BLaER1 treated with 17β-estradiol and CSF1 and Interleukin-3, amounts not matched to agents 10 nM and 100 nM (cell line): Measurements from ENCODE around the gene RNU1-2.

Experiments
- H3K27ac ChIP-seq, 11 experiments: shearing (Covaris generic); formaldehyde crosslinking; 2 replicates each; pipeline ENCODE4 v1.8.1; 2022
- H3K27me3 ChIP-seq, 11 experiments: shearing (Covaris generic); formaldehyde crosslinking; 2 replicates each; pipeline ENCODE4 v1.8.1; 2022
- H3K36me3 ChIP-seq, 11 experiments: shearing (Covaris generic); formaldehyde crosslinking; 2 replicates each; pipeline ENCODE4 v1.8.1; 2022
- H3K4me1 ChIP-seq, 10 experiments: shearing (Covaris generic); formaldehyde crosslinking; 2 replicates each; pipeline ENCODE4 v1.8.1; 2022
- H3K4me2 ChIP-seq, 11 experiments: shearing (Covaris generic); formaldehyde crosslinking; 2 replicates each; pipeline ENCODE4 v1.8.1; 2022
- H3K4me3 ChIP-seq, 10 experiments: shearing (Covaris generic); formaldehyde crosslinking; 2 replicates each; pipeline ENCODE4 v1.8.1; 2022
- H3K9ac ChIP-seq, 11 experiments: shearing (Covaris generic); formaldehyde crosslinking; 2 replicates each; pipeline ENCODE4 v1.8.1; 2022
- H3K9me3 ChIP-seq, 11 experiments: shearing (Covaris generic); formaldehyde crosslinking; replicated peaks in 1 of 11; 2 replicates each; pipeline ENCODE4 v1.8.1; 2022
- H4K20me1 ChIP-seq, 11 experiments: shearing (Covaris generic); formaldehyde crosslinking; 2 replicates each; pipeline ENCODE4 v1.8.1; 2022
- Cebpa-rat ChIP-seq, 11 experiments: shearing (Covaris generic); IDR thresholded peaks; 2 replicates each; pipeline ENCODE4 v1.8.1; 2022

The RNU1-2 gene

DNA sequence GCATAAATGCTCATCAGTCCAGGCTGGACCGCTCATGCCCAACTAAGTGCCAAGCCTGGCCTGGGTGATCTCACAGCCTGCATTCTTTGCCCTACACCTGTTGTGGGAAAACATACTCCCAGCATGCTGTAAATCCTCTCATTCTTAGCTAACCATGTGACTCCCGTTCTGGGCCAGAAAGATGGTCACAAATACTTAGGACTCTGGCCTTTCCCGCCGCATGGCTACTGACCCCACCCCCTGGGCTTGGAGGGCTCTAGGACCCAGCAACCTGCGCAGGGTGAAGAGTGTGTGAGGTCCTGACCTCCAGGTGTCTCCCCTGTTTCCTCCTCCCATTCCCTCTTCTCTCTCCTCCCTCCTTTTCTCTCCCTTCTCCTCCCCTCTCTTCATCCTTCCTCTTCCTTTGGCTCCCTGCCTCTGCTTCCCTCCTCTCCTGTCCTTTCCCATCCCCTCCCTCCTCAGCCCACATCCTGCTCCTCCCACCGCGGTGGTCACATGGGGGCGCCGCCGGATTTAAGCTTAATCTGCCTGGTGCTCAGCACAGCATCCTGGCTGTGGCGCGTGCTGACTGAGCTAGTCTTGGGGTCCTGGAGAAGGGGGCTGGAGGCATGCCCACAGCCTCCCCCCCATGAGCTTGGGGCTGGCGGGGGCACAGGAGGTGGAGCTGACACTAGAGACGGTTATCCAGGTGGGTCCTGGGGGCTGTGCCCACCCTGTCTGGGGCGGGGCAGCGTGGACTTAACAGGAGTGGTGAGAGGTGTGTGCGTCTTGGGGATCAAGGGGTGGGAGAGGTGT lies 25.8 kb downstream of the RNU1-2 start, which contains the start of gene CROCC:
Gene CROCC, plus strand, starts transcription at position 541 of the 795 bp plus-strand sequence. Its CDS starts 88 bp downstream, at position 629.
- Histone ChIP-seq H3K4me3 (peak within 1 kb of the TSS in 7 of 10 experiments; percentile 11 to 49 (median 20); a peak in 10 of 20 replicates), H3K4me1 (peaks cover 25 to 41% (median 34%) of the 10 kb centered on the region in 10 experiments), H3K27ac (peak within 1 kb of the TSS in 2 of 11 experiments; percentile 10 to 21; a peak in 1 of 22 replicates), H3K9me3 (no peaks in the 10 kb centered on the region), H4K20me1 (peaks cover 0 to 37% (median 5%) of the 10 kb centered on the region in 11 experiments; a peak in 11 of 22 replicates), H3K27me3 (no peaks in the 10 kb centered on the region), H3K4me2 (peak within 1 kb of the TSS; percentile 77 to 93 (median 86)), H3K9ac (peak within 1 kb of the TSS in 10 of 11 experiments; percentile 1 to 47 (median 32); a peak in 13 of 22 replicates), H3K36me3 (no peaks in the 10 kb centered on the region)
- peak in 1 of 11 experiments; percentile 5; a peak in 1 of 22 replicates for TF ChIP-seq Cebpa-rat (IDR thresholded peaks at IDR 0.05)

DNA sequence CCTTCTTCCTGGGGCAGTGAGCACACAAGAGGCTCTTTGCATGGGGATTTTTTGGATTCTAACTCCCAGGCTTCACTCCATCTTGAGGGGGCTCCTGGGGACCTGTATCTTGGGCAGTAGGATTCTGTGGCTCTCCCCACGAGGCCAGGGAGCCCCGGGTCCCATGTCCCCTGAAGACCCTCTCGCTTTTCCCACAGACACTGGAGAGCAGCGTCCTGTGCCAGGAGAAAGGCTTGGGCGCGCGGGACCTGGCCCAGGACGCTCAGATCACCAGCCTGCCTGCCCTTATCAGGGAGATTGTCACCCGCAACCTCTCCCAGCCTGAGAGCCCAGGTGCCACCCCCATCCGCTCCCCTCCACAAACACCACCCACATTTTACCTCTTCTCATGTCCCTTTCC lies 26.7 kb downstream of the RNU1-2 start:
- Histone ChIP-seq H4K20me1 (peaks cover 0 to 46% (median 7%) of the 10 kb centered on the region in 11 experiments; a peak in 11 of 22 replicates), H3K27ac (0 out of 22 replicates have a peak overlapping the region, but pooled peaks of 1 of the 11 experiments have one; percentile 10), H3K27me3 (no peaks in the 10 kb centered on the region), H3K9me3 (no peaks in the 10 kb centered on the region), H3K9ac (peak overlapping the region in 4 of 11 experiments; percentile 33 to 47 (median 44); a peak in 6 of 22 replicates), H3K4me2 (peak overlapping the region in 9 of 11 experiments; percentile 79 to 93 (median 86); a peak in 18 of 22 replicates), H3K36me3 (no peaks in the 10 kb centered on the region), H3K4me1 (peaks cover 25 to 50% (median 42%) of the 10 kb centered on the region in 10 experiments), H3K4me3 (no peak overlapping the region)
- no peak for TF ChIP-seq Cebpa-rat (IDR thresholded peaks at IDR 0.05)

DNA sequence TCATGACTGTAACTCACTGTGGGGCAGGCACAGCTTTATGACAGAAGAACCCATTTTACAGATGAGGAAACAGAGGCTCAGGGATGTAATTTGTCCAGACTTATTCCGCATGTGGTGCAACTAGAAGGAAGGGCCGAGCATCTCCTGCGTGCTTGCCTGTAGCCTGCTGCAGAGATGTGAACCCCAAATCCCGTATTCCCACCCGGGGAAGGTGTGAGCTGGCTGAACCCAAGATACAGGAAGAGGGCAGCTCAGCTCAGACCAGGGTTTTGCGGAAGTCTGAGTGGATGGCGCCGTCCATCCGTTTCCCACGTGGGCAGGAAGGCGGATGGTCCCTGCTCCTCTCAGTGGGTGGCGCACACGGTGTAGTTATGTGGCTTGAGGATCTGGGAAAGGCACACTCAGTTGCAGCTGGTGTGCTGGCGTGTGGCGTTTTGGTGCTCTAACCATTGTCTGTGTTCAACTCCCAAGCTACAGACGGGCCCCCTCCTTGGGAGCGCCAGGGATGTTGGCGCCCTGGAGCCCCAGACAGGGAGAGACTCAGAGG lies 27.2 kb downstream of the RNU1-2 start:
- no peak for TF ChIP-seq Cebpa-rat (IDR thresholded peaks at IDR 0.05)
- Histone ChIP-seq H3K4me3 (no peak overlapping the region), H3K9ac (no peak overlapping the region), H4K20me1 (peaks cover 0 to 51% (median 7%) of the 10 kb centered on the region in 11 experiments; a peak in 11 of 22 replicates), H3K36me3 (no peaks in the 10 kb centered on the region), H3K9me3 (no peaks in the 10 kb centered on the region), H3K4me1 (peaks cover 25 to 54% (median 46%) of the 10 kb centered on the region in 10 experiments), H3K27ac (no peak overlapping the region), H3K27me3 (no peaks in the 10 kb centered on the region), H3K4me2 (no peak overlapping the region)

DNA sequence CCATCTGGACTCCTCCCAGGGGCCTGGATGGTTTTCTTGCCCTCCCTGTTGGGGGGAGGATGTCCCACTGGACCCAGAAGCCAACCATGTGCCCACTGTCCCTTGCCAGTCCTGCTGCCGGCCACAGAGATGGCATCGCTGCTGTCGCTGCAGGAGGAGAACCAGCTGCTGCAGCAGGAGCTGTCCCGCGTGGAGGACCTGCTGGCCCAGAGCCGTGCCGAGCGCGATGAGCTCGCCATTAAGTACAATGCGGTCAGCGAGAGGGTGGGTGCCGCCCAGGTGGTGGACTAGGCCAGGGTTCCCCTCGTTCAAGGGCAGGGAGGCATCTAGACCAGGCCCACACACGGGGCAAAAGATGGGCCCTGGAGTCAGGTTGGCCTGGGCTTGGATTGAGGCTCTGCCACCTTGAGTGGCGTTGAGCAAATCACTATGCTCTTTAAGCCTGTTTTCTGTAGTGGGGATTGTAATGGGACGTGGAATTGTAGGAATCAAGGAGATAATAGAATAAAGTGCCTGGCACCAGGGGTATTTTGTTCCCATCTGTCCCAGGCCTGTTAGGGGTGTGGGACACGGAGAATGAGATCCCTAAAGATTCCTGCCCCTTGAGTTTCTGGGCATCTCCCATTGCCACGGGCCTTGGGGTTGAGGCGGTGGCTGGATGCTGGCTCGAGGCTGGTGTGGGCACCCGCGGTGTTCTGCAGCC lies 28.6 kb downstream of the RNU1-2 start:
- Histone ChIP-seq H3K36me3 (no peaks in the 10 kb centered on the region), H3K27ac (no peak overlapping the region), H3K4me2 (peak overlapping the region in 2 of 11 experiments; percentile 28 to 33; a peak in 2 of 22 replicates), H4K20me1 (peaks cover 0 to 57% (median 7%) of the 10 kb centered on the region in 11 experiments; a peak in 11 of 22 replicates), H3K9ac (no peak overlapping the region), H3K4me3 (no peak overlapping the region), H3K4me1 (peaks cover 25 to 68% (median 57%) of the 10 kb centered on the region in 10 experiments), H3K27me3 (no peaks in the 10 kb centered on the region), H3K9me3 (no peaks in the 10 kb centered on the region)
- TF ChIP-seq Cebpa-rat (IDR thresholded peaks at IDR 0.05): no peak

DNA sequence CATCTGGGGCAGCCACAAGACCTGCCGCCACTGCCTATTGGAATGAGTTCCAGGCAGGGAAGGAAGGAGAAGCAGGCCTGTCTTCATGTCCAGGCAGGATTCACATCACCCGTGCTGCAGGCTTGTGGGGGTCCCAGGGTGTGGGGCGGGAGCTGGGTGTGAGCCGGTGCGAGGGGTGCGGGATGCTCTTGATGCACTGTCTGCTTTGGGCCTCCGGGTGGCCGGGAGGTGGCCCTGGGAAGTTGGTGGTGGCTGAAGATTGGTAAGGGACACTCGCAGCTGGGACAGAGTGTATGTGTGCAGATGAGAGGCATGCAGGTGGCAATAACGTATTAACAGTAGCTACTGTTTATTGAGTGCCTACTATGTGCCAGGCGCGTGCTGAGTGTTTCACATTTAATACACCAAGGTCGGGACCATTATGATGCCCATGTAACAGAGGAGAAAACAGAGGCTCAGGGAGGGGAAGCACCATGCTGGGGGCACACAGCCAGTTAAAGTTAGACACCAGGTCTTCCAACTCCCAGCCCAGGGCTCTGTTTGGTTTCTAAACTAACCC lies 29.2 kb downstream of the RNU1-2 start:
- Histone ChIP-seq H3K27ac (no peak overlapping the region), H3K4me1 (peaks cover 25 to 74% (median 63%) of the 10 kb centered on the region in 10 experiments), H3K36me3 (no peaks in the 10 kb centered on the region), H3K27me3 (no peaks in the 10 kb centered on the region), H3K4me3 (no peak overlapping the region), H3K9me3 (no peaks in the 10 kb centered on the region), H4K20me1 (peaks cover 0 to 63% (median 7%) of the 10 kb centered on the region in 11 experiments; a peak in 11 of 22 replicates), H3K9ac (peak overlapping the region in 2 of 11 experiments; percentile 3 to 14; a peak in 3 of 22 replicates), H3K4me2 (peak overlapping the region in 9 of 11 experiments; percentile 28 to 65 (median 35); a peak in 15 of 22 replicates)
- TF ChIP-seq Cebpa-rat (IDR thresholded peaks at IDR 0.05): no peak

DNA sequence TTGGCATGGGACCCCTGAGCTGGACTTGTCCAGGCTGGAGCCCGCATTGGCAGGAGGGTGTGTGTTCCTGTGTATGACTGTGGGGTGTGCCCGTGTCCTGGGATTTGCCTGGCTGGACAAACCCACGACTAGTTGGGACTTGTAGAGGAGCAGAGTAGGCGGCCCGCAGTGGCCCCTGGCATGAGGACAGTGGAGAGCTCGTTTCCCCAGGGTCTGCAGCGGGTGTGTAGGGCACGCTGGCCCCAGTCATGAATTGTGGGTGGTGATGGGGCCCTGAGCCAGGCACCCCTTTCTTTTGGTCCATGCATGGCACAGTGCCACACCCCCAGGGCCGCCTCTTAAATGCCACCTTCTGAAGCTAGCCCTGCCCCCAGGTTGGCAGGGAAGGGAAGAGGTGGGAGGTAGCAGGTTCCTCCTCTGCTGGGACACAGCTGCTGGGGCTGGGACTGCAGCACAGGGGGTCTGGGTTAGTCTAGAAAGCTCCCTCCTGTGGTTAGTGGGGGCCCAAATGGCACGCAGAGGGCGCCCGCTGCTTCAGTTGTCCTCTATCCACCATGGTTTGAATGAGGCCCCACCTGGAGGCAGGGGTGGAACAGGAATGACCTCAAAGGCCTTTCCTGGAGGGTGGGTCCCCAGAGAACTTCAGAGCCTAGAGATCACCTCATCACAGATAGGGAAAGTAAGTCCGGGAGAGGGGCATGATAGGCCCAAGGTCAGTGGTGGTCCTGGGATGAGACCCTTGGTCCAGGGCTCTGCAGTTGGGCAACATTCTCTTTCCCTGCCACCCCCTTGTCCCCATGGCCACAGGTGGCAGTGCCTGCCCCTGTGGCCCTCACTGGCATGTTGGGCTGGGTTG lies 30.1 kb downstream of the RNU1-2 start:
- Histone ChIP-seq H3K4me1 (peaks cover 25 to 80% (median 66%) of the 10 kb centered on the region in 10 experiments), H3K9me3 (no peaks in the 10 kb centered on the region), H3K27me3 (no peaks in the 10 kb centered on the region), H3K4me2 (peak overlapping the region; percentile 2 to 65 (median 35); a peak in 20 of 22 replicates), H3K36me3 (no peaks in the 10 kb centered on the region), H3K9ac (peak overlapping the region in 2 of 11 experiments; percentile 3 to 14; a peak in 4 of 22 replicates), H3K27ac (no peak overlapping the region), H4K20me1 (peaks cover 0 to 71% (median 7%) of the 10 kb centered on the region in 11 experiments; a peak in 11 of 22 replicates), H3K4me3 (no peak overlapping the region)
- TF ChIP-seq Cebpa-rat (IDR thresholded peaks at IDR 0.05): no peak

DNA sequence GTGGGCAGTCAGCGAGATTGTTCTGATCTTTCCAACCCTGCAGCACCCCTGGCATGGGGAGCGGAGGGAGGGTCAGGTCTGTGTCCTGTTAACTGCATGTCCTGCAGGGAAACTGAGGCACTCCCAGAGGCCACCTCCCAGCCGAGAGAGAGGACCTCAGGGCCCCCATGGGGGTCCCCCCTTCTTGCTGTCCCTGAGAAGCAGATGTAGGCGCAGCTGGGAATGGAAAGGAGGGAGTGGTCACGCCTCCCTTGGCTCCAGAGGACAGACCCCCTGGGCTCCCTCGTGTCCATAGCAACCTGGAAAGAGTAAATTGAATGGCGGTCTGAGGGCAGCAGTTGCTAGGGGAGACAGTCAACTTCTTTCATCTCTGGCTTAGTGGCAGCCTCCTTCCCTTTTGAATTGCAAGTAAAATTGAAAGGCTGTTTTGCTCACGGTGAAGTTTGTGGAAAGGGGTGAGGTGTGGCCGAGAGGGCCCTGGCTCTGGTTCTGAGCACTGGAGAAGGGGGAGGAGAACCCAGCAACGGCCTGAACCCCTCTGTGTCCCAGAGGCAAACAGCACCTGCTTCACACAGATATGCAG lies 30.8 kb downstream of the RNU1-2 start:
- Histone ChIP-seq H3K4me1 (peaks cover 18 to 73% (median 60%) of the 10 kb centered on the region in 10 experiments), H3K9me3 (no peaks in the 10 kb centered on the region), H3K27me3 (no peaks in the 10 kb centered on the region), H3K27ac (no peak overlapping the region), H3K4me3 (no peak overlapping the region), H3K9ac (peak overlapping the region in 1 of 11 experiments; percentile 10; a peak in 3 of 22 replicates), H4K20me1 (peaks cover 0 to 77% (median 7%) of the 10 kb centered on the region in 11 experiments; a peak in 11 of 22 replicates), H3K36me3 (no peaks in the 10 kb centered on the region), H3K4me2 (peak overlapping the region in 9 of 11 experiments; percentile 2 to 65 (median 41); a peak in 14 of 22 replicates)
- no peak for TF ChIP-seq Cebpa-rat (IDR thresholded peaks at IDR 0.05)
